OCI-M1 (cell line): ENCODE measurements around the gene TNFAIP8.

Source experiments
- DNase-seq: peaks from one replicate; lab custom pipeline; 2025; lab: John Stamatoyannopoulos, UW

The TNFAIP8 gene

DNA sequence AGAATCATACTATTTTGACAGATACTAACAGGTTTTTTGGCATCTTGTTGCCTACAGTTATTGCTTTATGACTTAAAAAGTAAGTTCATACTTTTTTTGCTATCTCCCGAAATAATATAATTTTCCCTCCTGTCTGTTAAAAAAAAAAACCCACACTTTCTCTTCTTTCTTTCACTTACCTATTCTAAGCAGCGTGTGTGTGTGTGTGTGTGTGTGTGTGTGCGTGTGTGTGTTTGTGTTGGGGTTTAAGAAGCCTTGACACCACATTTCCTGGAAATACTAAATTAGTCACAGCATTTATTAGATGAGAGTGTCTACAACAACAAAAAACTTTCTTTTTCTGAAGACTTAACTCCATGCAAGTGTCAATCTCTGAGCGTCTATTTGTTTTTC, 12.4 kb downstream of the TNFAIP8 start:
- no peak for DNase-seq

DNA sequence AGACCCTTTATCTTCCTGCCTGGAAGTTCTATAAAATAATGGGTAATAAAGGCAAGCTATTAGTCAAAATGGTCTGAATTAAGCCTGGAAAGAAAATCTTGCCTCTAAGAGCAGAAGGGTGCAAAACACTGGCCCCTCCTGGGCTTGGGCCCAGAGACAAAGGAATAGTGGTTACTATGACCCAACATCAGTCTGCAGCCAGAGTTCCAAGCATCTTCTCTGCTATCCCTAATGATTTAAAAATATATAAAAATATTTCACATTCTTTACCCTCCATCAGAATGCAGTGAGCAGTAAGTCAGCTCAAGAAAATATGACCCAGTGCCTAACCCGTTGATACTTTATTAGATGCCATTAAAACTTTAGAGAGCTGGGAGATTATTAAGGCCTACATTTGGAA, 14.7 kb downstream of the TNFAIP8 start:
- DNase-seq: no peak

DNA sequence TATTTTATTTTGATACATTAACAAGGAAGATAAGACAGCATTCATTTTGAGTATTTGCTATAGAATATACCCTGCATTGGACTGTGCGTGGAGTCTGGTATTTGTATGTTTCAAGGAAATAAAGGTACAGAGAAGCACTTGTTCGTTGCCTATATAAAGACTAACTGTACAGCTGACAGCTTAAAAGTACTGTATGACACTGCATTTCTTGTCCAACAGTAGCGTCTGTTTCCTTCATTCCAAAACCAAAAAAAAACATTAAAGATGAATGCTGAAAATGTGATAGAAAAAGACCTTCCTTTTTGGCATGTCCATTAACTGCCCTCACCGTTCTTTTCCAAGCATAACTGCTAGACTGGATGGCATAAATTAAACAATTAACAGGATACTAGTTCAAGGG, 15.3 kb downstream of the TNFAIP8 start:
- DNase-seq: no peak

DNA sequence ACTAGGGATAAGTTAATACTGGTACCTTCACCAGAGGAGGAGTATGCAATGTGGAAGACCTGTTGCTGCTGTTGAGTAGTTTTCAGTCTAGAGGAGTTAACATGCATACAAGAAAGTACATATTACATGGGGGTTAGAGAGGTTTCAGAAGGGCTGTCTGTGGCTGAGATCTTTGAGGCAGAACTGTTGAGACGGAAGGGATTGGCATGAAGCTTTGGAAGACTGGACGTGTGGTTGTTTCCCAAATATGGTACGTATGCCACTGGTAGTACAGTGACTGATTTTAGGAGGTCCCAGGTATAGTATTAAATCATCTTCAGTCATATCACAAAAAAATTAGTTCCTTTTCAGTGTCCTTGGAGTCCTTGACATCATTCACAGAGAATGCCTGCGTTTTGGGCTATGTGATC, 17.6 kb downstream of the TNFAIP8 start:
- DNase-seq: no peak

DNA sequence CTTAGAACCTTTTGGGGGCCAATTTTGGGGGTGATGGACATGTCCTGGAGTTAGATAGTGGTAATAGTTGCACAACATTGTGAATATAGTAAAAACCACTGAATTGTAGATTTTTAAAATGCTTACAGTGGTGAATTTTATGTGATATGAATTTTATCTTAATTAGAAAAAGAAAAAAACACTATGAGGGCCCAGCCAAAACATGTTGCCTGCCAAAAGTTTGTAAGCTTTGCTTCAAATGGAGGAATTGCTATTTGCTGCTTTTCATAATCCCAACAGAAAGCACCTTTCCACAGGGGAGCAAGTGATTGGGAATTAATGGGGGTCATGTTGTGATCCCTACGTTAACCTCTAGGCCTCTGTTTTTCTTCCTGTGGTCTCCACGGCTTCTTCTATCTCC, 19.1 kb downstream of the TNFAIP8 start:
- no peak for DNase-seq

DNA sequence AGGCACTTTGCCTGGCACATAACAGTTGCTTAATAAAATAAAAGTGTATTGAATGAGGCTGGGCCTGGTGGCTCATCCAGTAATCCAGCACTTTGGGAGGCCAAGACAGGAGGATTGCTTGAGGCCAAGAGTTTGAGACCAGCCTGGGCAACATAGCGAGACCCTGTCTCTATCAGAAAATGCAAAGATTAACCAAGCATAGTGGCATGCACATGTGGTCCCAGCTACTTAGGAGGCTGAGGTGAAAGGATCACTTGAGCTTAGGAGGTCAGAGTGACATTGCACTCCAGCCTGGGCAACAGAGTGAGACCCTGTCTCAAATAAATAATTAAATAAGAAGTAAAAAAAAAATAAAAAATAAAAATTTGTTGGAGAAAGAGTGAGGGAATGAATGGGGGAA, 21.2 kb downstream of the TNFAIP8 start:
- no peak for DNase-seq

DNA sequence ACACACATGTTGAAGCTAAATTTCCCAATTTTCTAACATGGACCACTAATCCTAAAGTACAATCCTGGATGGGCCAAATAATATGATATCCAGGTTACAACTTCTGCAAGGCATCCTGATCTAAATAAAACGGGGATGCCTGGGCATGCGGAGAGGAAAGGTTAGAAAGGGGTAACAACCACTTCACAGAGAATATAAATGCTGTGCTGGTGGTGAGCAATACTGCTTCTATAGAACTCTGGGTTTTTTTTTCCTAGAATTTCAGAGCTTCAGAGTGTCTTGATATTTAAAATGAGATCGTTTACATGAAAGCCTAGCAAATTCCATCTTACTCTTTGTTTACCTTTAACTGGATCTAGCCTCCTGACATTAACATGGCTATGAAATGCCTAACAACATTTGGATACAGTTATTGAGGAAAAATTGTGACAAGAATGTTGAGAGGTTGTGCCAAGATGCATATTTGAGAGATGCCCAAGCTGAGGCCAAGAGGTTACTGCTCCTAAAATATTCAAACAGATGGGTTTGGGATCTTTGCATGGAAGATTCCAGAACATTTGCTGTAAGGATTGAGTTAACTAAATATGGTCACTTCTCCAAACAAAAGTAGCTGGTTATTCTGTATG, 22.4 kb downstream of the TNFAIP8 start:
- no peak for DNase-seq

DNA sequence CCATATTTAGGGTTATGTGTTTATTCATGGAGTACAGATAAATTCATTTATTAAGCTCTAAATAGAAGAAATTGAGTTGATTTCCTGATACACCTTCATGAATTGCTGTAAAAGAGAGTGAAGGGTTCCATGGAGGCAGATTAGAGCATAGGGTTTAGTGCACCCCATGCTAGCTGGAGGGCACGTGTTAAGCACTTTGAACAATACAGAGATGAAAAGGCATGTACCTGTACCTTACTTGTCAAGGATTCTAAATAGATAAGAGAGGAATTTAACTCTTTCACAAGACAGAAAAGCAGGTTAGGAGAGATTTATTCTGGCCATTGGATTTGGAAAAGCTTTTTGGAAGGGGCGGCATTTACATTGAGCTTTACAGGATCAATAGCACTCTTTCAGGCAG, 23.3 kb downstream of the TNFAIP8 start:
- no peak for DNase-seq

DNA sequence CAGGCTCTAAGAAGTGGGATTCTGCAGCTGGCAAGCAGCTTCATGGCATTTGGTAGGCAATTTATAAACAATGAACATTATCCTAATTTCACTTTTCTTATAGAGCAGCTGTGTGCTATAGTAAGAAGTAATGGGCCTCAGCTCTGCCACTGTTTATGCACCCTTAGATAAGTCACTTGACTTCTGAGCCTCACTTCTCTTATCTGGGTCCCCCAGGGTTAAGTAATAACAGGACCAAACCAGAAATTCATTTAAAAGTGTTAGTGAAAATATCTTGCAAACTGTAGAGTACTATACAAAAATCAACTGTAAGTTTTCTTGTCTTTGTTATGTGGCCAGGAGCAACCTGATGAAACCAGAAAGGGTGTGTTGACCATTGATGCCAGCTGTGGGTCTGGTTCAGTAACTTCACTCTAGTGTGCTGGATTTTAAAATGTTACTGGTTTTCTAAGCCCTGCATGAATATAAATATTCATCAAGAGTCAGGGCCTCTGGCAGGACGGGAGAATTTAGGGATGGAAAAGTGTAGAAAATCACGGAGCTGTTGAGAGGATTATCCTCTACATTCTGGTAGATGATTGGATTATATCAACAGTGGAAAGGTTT, 24.2 kb downstream of the TNFAIP8 start:
- DNase-seq: peak; percentile 25

DNA sequence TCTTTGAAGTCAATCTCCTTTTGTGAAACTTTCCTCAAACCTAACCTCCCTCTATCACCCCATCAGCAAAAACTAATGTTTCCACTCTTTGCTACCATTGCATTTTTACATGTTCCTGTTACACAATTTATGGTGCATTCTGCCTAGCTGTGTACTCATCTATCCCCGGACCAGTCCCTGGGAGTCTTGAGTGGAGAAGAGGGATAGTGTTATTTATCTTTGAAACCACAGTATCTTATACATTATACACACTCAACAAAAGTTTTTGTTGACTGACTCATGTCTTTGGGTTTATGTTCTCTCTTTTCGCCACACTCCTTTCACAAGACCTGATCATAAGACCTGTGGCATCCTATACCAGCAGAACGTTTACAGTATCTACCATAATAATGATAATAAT, 26.4 kb downstream of the TNFAIP8 start:
- DNase-seq: no peak

DNA sequence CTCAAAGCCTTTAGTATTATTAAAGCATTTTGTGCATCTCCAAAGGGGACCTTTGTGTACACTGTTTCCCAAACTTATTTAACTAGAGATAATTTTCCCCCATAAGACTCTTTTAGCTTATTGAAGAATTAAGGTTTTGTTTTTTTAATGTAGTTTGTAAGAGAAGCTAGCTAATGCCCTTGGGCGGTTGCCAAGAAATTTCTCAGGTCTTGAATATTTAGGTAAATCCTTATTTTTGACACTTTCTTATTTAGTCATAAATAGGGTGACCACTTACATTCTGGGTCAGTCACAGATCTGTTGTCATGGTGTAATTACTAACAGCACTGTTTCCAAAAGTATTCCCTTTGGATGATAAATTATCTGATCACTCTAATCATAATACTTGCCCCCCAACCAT, 27.2 kb downstream of the TNFAIP8 start:
- DNase-seq: no peak

DNA sequence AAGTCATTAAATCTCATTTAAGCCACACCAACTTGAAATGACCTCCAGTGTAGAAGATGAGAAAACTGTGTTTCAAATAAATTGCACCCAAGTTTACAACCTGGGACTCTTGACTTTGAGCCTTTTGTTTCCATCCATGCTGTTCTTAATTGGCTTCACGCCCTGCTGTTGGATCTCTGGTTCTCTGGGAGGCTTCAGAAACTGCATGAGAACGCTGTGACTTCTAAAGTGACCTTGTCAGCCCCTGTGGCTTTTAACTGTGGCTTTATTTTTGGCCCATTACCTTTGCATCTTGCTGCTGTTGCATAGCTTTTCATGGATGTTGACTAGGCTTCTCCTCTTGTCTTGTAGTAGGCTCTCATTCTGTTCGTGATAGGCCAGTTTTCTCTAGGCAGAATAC, 29.3 kb downstream of the TNFAIP8 start:
- peak; percentile 1 for DNase-seq

DNA sequence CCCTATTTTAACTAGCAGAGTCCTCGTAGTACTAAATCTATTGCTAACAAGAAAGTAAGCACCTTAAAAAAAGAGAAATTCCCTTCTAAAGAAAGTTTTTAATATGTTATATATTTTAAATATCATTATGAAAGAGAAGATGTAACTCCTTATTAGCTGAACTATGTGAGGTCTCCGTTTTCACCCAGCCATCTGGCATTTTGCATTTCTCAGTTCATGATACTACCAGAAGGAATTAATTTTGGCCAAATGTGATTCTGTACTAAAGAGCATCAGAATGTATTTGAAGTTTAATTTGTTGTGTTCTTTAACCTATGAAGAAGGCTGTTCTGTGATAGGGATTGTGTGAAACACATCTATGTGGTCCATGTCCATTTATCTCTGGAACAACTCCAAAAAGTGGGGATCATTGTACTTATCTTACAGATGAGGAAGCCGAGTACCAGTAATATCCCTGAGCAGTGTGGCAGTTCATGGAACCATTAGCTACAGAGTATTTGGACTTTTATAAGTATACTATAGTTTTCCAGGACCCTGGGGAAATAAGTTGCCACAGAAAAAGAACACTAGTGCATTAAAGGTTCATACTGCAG, 29.8 kb downstream of the TNFAIP8 start:
- no peak for DNase-seq

DNA sequence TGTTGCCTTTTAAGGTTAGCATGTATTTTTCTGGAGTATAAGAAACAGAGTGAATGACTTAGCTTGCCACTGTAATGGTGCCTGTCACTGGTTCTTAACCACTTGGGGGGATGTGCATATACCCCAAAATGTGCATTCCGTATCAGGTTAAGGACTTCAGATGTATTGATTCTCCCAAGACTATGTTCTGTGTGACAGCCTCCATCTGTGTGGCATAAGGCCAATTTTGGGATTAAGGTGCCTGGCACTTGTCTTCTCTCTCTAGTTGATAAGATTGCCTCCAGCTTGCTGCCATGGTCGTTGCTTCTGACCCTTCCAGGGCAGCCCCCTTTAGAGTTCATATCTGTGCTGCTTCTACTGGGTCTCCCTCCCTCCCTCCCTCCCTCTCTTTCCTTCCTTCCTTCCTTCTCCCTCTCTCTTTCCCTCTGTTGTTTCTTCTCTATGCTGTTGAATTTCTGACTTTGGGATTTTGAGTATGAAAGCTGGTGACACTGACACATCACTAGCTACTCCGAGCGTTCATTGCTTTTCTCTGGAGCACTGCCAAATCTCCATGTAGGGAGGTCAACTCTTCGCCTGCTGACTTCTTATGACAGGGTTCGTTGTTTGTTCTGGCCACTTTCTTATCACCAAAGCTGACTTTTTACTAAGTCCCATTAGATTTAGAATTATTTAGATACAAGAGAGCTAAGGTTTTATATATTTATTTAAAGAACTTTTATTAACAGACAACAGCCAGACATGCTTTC, 31.0 kb downstream of the TNFAIP8 start:
- peak; percentile 2 for DNase-seq

DNA sequence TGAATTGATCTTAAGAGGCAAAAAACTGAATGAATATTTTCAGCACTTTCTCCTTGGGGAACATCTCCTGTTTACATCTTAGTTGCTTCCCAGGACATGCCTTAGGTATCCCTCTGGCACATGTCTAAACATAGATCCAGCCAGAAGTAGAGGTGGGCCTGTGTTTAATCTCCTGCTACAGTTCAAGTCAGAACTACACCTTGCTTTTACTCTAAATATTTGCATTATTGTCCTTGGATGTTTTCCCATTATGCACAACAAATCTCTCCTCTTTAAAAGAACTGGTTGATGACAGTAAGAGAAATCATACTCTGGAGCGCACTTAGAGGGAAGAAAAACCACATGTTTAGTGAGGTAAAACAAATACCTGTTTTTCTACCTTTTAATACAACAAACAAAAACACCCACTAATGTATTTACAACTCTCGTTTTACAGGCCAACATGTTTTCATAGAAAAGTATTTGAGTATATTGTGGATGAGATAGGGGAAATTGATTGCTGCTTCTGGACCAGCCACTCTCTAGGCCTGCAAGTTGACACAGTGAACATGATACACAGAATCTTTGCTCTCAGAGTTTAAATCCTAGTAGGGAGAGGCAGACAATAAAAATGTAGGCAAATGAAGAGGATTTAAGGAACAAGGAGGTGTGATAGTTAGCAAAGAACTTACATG, 32.3 kb downstream of the TNFAIP8 start:
- no peak for DNase-seq

DNA sequence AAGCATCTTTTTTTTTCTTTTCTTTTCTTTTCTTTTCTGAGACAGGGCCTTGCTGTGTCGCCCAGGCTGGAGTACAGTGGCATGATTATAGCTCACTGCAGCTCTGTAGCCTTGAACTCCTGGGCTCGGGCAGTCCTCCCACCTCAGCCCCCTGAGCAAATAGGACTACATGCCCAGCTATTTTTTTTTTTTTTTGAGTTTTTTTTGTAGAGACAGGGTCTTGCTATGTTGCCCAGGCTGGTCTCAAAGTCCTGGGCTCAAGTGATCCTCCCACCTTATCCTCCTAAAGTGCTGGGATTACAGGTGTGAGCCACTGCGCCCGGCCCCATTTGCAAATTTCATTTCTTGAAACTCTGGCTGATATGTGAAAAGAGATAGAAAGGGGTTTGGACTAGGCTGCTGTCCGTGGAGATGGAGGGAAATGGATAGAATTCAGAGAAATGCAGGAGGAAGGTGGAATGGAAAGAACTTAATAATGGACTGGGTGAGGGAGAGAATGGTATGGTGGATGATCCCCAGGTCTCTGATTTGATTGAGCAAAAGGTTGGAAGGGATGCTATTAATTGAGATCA, 32.9 kb downstream of the TNFAIP8 start:
- DNase-seq: no peak

DNA sequence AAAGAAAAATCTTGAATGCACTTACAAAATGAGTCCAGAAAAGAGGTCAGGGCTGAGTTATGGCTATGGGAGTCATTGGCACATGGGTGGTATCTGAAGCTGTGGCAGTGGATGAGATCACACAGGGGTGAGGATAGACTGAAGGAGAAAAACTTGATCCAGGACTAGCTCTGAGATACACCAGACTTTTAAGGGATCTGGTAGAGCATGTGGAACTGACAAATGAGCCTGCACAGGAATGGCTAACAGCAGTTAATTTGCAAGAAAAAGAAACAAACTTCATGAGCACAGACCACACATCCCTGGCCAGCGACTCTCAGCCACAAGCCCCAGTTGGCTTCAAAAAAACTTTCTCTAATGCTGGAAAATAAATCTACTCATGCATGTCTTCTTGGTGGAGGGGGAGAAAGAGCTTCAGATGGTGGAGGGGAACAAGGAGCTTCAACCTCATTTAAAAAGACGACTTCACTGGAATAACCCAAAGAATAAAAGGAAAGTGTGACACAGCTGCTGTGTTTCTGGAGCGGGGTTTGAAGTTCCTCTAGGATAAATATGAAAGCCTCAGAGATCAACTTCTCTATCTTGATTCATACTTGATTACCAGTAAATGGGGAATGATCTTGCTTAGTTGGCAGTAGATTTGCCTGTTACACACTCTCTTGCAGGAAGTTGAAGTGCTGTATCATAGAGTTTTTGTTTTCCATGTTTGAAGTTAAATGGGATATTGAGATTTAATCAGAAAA, 33.6 kb downstream of the TNFAIP8 start:
- no peak for DNase-seq

DNA sequence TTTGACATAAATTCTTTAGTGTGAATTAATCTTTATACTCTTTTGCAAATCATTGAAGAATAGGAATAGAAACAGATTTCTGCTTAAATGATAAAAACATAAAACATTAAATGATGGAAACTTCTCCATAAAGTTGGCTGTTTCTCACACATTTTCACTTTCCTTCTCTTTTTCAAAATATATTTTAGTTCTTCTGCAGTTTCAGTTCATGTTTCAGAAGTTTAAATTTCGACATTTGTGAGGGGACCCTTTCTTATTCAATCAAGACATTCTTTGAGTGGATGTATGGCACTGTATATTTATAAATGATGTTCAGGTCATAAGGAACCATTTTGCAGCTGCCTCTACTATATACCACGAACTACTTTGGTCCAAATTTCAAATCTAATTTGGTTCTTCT, 34.6 kb downstream of the TNFAIP8 start:
- no peak for DNase-seq

DNA sequence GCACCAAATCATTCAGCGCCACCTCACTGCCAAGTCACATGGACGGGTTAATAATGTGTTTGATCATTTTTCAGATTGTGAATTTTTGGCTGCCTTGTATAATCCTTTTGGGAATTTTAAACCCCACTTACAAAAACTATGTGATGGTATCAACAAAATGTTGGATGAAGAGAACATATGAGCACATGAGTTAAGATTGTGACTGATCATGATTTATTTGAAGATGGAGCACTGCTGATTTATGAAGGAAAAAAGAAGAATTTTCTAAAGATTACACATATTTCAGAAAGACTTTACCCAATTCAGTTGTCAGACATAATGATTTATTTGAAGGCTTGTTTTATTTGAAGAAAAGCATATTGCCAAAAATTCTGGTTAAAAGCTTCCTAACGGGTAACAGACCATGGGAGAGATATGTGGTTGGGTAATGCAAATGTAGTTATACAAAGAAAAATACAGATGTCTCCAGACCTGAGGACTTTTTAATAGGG, 37.4 kb downstream of the TNFAIP8 start:
- DNase-seq: no peak

DNA sequence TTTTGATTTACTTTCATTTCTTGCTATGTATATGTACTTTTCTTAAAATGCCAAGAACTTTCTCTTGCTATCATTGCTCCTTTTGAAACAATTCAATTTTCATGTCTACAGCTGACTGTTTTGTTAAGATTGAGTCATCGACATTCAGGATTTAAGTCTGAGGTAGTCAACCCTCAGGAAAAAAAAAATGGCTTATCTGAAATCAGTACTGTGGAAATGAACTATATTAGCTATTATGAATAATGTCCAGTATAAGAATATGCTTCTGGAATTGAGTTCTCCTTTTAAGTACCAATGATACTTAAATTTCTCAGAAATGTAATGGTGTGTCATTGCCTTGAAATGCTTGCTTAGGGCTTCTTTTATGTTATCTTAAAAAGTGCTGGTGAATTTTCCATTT, 37.9 kb downstream of the TNFAIP8 start:
- DNase-seq: no peak

DNA sequence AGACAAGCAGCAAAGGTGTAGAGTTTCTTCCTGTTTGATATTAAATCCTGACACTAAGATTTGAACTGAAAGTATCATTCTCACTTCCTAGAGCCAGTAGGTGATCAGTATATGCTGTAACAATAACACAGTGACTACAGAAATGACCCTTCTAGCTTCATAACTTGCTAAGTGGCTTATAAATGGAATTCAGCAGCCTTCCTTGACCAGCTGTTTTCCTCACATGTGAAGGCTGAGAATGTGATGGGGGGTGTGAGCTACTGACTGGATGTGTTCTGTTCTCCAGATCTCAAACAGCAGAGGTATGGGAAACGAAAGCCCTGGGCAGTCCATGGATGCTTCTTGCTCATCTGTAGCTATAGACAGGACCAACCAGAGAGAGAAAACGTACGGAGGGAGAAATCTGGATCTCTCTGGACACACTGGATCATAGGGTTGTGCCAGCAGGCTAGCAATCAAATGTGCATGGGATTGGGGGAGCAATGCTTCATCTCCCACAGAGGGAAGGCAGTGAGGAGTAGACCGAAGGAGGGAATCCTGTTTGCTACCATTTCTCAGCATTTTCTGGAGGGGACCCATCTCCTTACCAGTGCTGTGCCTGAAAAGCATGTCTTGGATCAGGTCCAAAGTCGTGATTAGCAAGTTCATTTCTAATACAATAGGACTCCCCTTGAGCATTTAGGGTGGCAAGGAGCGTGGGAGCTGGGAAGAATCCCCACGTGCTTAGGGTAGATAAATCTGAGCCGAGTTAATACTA, 39.4 kb downstream of the TNFAIP8 start:
- DNase-seq: no peak
